Measurements from ENCODE around the gene INF2.

INF2 gene

GRCh38 chr14:104677512-104678332 is 11.7 kb upstream of the INF2 start:
- peak; percentile 89 to 92 for DNase-seq

DNA sequence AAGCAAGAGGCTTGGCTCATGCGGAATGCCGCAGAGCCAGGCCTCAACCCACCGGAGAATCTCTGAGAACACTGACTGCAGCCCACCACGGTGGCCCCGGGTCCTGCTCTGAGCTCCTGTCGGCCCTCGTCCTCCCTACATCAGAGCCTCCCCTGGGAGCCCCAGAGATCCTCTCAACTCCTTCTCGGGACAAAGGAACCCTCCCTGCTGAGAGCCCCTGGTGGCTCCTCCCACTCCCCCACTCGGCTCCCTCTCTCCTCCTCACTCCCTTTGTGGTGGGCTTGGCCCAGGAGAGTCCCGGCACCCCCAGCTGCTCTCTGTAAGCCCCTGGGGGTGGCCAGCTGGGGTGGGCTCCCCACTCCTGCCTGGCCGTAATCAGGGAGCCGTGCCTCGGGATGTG is 11.1 kb upstream of the INF2 start:
- peak in 1 of 2 experiments; percentile 59 for DNase-seq

DNA sequence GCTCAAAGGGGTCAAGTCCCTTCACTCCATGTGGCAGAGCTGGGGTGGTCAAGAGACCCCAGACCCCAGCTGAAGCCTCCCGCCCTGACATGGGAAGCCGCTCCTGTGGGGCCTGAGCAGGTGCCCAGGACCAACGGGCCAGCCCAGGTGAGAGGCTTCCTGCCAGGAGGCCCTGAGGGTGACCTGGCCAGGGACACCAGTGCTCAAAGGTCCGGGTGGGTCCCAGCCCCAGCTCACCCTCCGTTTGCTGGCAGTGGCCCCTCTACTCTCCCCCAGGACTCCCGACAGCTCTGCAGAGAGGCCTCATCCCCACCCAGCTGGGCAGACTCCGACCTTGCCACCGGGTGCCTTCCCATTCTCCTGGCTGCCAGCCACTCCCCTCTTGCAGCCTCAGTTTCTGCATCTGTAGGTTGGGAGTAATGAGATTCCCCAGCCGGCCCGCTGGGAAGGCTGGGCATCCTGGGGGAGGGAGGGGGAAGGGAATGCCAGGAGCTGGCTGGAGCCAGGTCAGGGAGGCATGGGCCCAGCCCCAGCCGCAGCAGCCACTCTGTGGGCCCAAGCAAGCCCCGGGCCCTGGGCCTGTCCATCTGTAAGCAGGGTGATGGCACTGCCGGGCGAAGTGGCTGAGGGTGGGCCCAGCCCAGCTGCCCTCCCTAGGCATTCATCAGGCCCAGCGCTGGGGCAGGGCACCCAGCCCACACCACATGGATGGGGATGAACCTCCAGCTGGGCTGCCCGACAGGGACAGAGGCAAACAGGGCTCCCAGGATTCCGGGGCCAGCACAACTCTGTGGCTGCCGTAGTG is 10.3 kb upstream of the INF2 start:
- no peak for DNase-seq

GRCh38 chr14:104680056-104680805 is 9.2 kb upstream of the INF2 start:
- no peak for DNase-seq

GRCh38 chr14:104680806-104681688 is 8.4 kb upstream of the INF2 start:
- peak; percentile 41 to 46 for DNase-seq

DNA sequence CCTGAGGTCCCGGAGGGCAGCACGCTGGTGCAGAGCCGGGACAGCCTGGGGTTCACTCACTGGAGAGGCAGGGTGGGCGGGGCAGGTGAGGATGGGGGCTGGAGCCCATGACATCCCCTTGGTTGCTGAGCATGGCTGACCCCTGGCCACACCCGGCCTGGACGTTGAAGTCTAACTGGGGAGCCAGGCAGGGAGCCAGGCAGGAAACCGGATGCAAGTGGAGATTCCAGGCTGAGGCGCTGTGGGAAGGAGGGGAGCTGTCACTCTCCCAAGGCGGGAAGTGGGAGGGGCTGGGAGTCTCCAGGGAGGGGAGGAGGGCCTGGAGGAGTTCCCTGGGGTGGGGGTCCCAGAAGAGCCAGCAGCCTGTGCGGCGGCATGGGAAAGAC is 7.7 kb upstream of the INF2 start:
- DNase-seq = no peak

- no peak for DNase-seq
Observed at GRCh38 chr14:104682107-104682593, 7.3 kb upstream of the INF2 start.

GRCh38 chr14:104683653-104684448 is 5.6 kb upstream of the INF2 start:
- no peak for DNase-seq

DNA sequence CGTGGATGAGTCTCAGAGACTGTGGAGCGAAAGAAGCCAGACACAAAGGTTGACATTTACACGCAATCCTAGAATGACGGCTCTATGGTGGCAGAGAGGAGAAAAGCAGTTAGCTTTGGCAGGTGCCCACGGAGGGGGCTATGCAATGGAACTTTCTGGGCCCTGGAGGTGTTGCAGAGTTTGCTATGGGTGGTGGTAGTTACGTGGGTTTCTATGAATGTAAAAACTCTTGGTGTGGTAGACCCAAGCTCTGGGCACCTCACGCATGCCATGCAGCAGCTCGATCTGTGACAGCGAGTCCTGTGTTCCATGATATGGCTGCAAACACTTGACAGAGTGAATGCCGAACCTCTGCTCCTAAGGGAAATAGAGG is 5.0 kb upstream of the INF2 start:
- DNase-seq = no peak

GRCh38 chr14:104685216-104685997 is 4.0 kb upstream of the INF2 start:
- DNase-seq = no peak

- DNase-seq = no peak
Observed at GRCh38 chr14:104685998-104686610, 3.3 kb upstream of the INF2 start.

GRCh38 chr14:104686624-104687517 is 2.5 kb upstream of the INF2 start:
- no peak for DNase-seq

DNA sequence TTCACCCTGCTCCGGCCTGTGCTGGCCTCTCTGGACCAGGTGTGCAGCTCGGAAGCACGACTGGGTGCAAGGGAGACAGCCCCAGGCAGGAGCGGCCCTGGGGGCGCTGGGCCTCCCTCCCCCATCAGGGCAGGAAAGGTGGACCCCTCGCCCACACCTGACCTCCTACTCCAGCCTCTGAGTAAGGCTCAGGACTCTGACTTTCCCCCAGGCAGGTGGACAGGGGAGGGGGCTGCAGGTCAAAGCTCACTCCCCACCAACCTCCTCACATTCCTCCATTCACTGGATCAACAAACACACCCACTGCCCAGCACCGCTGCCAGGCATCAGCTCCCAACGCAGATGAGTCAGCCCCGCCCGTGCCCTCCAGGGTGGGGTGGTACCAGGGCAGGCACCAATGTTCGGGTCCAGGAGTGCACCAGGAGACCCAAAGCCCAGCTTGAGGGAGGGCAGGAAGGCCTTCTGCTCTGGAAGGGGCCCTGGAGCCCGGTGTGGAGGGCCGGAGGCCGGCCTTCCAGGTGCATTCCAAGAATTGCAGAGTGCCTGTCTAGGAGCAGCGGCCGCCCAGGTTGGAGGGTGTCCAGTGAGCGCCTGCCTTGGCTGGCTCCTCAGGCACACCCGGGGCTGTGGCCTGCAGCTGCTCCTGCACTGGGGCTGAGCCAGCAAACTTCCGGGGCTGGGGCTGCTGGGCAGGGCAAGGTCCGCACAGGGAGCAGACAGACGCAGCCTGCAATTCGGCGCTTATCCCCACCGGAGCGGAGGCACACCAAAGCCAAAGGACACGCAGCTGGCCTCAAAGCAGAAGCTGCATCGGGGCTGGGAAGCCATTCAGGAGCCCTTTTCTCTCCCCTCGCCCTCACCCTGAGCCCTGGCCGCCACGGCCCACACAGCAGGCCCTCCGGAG is 1.6 kb upstream of the INF2 start:
- DNase-seq = no peak

- no peak for DNase-seq
Observed at GRCh38 chr14:104688505-104689108, 811 bp upstream of the INF2 start.

DNA sequence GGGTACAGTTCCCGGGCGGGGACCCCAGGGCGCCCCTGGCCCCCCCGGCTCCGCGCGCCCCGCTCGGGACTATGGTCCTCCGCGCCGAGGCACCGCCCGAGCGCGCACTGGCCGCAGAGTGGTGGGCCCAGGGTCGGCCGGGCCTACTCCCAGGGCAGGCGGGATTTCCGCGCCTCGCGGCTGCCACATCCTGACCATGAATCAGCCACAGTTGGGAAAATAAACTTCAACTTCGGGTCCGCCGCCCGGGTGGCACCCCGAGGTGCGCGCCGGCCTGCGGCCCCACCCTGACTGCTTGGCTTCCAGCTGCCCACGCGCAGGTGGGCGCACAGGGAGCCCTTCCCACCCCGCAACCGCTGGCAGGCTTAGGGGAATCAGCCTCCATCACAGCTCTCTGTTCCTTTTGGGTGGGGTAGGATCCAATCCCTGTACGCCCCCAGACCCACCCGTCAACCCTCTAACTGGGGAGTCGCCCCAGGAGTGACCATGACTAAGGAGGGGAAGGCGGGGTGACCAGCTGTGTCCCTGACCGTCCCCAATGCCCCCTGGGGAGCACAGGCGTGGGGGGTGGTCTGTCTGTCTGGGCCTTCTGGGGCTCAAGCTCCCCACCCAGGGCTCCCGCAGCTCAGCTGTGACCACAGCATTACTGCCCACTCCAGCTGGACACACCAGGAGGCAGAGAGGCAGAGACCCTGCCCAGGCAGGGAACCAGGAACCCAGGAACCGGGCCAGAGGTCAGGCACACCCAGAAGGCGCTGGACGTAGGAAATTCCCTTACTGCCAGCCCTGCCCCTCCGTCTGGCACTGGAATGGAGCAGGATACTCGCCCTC is 678 bp downstream of the INF2 start:
- DNase-seq = no peak

- no peak for DNase-seq
Observed at GRCh38 chr14:104690861-104691455, 1.5 kb downstream of the INF2 start.
